Measurements from ENCODE around the gene SPOCK1. TPM values are rescaled to one million over a fixed set of nuclear protein-coding genes. Genes with fewer than 3 reads are reported as not detected.

SPOCK1 gene
- total RNA-seq, 1 experiment from 2014 or later: 0.27 TPM

DNA sequence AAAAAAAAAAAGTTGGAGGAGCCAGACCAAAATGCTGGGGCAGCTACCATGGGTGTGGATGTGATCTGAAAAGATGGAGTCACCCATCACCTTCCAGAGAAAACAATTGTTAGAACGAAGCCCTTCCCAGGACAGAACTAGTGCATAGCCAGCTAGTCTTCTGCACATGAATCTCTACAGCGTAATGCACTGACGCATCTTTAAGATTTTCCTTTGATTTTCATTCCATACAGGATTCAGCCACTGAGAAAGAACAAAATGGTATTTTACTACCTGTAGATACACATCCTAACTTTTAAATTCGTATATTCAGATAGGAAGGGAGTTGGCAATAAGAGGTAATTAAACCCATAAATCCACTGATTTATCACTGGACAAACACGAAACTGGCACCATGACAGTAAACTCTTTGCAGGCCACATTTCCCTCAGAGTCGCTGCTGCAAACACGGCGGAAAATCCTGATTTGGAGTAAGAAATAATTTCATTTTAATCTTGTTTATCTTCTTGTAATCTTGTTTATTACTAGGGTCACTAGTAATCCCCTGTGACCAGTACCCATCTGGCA lies 206.6 kb downstream of the SPOCK1 start (continued):
- TF ChIP-seq FOSL1 (IDR thresholded peaks at IDR 0.05; ENCODE audit: low read depth): no peak

DNA sequence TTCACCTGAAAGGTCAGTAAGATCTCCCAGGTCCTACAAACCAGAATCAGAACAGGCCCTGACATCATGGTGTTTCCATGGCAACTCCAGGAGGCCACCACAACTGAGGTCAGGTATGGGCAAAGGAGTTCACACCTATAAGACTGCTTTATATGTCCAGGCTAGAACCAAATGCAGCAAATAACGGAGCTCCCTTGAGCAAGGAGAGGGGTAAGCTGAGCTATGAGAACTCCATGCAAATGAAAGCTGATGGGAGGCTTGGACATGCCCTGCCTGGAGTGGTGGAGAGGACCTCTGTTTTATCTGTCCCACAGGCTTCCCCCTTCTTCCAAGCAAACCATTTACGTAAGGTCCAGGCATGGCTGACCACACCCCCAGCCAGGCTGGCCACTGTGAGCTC lies 207.7 kb downstream of the SPOCK1 start:
- Histone ChIP-seq H4K20me1 (ENCODE audit: insufficient read depth) (no peaks in the 10 kb centered on the region), H3K9me3 (ENCODE audit: control insufficient read depth in 1 of 2, insufficient read depth in 1 of 2, low read depth in 1 of 2, low read length in 2 of 2) (no peaks in the 10 kb centered on the region), H3K4me2 (ENCODE audit: low read length) (no peak overlapping the region), H3K27ac (ENCODE audit: low read depth, low read length) (no peak overlapping the region), H3K4me1 (ENCODE audit: control insufficient read depth in 1 of 2, insufficient read depth in 2 of 2, low read length in 2 of 2) (no peaks in the 10 kb centered on the region), H3K27me3 (ENCODE audit: insufficient read depth, low read length) (peaks cover 36% of the 10 kb centered on the region), H2AFZ (ENCODE audit: low read depth, low read length, poor library complexity, severe bottlenecking) (no peak overlapping the region), H3K9me2 (ENCODE audit: insufficient read depth) (no peaks in the 10 kb centered on the region), H3K36me3 (ENCODE audit: control insufficient read depth in 1 of 2, insufficient read depth in 2 of 2, low read length in 2 of 2) (no peaks in the 10 kb centered on the region), H3K4me3 (replicated peaks in 1 of 2; ENCODE audit: low read depth in 1 of 2, low read length in 2 of 2) (no peak overlapping the region), H3K9ac (ENCODE audit: low read length) (no peak overlapping the region), H3K79me2 (ENCODE audit: insufficient read depth, low read length) (no peaks in the 10 kb centered on the region)
- TF ChIP-seq, protein P1, sequence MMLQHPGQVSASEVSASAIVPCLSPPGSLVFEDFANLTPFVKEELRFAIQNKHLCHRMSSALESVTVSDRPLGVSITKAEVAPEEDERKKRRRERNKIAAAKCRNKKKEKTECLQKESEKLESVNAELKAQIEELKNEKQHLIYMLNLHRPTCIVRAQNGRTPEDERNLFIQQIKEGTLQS (IDR thresholded peaks at IDR 0.05): no peak
- POLR2A ChIA-PET: no interaction called here
- intact Hi-C loops (cut with micrococcal nuclease): no loop called here
- ATAC-seq (no peak), DNase-seq (ENCODE audit: low read depth, low spot score) (no peak)
- RAD21 ChIA-PET (ENCODE audit: low non-redundant PET in 1 of 2, low total read pairs in 2 of 2, uncharacterized antibody in 2 of 2, unreplicated experiment in 2 of 2): no interaction called here
- BruUV-seq (replicated peaks): no TSS peak
- CTCF ChIA-PET: no interaction called here

DNA sequence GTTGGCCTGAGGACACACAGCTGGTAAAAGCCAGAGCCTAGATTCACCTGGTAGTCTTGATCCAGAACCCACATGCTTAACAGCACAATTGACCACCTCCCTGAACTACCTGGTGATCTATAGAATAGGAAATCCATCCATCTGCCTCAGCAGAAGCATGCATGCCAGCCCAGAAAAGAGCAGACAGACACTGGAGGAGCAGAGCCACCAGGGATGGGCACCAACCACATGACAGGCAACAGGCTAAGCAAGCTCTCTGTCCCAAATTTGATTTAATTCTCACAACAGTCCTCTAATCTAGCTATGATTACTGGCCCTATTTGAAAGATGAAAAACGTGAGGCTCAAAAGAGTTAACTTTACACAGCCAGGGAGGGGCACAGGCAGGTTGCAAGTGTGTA lies 208.1 kb downstream of the SPOCK1 start:
- H3K4me3 ChIP-seq (replicated peaks in 1 of 2; ENCODE audit: low read depth in 1 of 2, low read length in 2 of 2): no peak overlapping the region
- BruUV-seq (replicated peaks): no TSS peak
- ChIA-PET CTCF (no interaction called here), RAD21 (ENCODE audit: low non-redundant PET in 1 of 2, low total read pairs in 2 of 2, uncharacterized antibody in 2 of 2, unreplicated experiment in 2 of 2) (no interaction called here), POLR2A (no interaction called here)
- no peaks in the 10 kb centered on the region for H3K9me2 ChIP-seq (ENCODE audit: insufficient read depth)
- no peaks in the 10 kb centered on the region for H3K79me2 ChIP-seq (ENCODE audit: insufficient read depth, low read length)
- no peak overlapping the region for H2AFZ ChIP-seq (ENCODE audit: low read depth, low read length, poor library complexity, severe bottlenecking)
- no peak overlapping the region for H3K27ac ChIP-seq (ENCODE audit: low read depth, low read length)
- H3K4me2 ChIP-seq (ENCODE audit: low read length): no peak overlapping the region
- peaks cover 39% of the 10 kb centered on the region for H3K27me3 ChIP-seq (ENCODE audit: insufficient read depth, low read length)
- no peaks in the 10 kb centered on the region for H4K20me1 ChIP-seq (ENCODE audit: insufficient read depth)
- no peaks in the 10 kb centered on the region for H3K36me3 ChIP-seq (ENCODE audit: control insufficient read depth in 1 of 2, insufficient read depth in 2 of 2, low read length in 2 of 2)
- H3K4me1 ChIP-seq (ENCODE audit: control insufficient read depth in 1 of 2, insufficient read depth in 2 of 2, low read length in 2 of 2): no peaks in the 10 kb centered on the region
- ATAC-seq: no peak
- TF ChIP-seq JUND (IDR thresholded peaks at IDR 0.05) (no peak), RAD21 (IDR thresholded peaks at IDR 0.05; ENCODE audit: low read depth) (no peak), ZNF274 (IDR thresholded peaks at IDR 0.05; ENCODE audit: low read depth, low read length) (no peak), POLR2AphosphoS5 (IDR thresholded peaks at IDR 0.05; ENCODE audit: low read depth, low read length) (no peak), YY1 (IDR thresholded peaks at IDR 0.05; ENCODE audit: extremely low read depth, insufficient replicate concordance, low read depth, low read length) (no peak)
- TF ChIP-seq, protein P2, sequence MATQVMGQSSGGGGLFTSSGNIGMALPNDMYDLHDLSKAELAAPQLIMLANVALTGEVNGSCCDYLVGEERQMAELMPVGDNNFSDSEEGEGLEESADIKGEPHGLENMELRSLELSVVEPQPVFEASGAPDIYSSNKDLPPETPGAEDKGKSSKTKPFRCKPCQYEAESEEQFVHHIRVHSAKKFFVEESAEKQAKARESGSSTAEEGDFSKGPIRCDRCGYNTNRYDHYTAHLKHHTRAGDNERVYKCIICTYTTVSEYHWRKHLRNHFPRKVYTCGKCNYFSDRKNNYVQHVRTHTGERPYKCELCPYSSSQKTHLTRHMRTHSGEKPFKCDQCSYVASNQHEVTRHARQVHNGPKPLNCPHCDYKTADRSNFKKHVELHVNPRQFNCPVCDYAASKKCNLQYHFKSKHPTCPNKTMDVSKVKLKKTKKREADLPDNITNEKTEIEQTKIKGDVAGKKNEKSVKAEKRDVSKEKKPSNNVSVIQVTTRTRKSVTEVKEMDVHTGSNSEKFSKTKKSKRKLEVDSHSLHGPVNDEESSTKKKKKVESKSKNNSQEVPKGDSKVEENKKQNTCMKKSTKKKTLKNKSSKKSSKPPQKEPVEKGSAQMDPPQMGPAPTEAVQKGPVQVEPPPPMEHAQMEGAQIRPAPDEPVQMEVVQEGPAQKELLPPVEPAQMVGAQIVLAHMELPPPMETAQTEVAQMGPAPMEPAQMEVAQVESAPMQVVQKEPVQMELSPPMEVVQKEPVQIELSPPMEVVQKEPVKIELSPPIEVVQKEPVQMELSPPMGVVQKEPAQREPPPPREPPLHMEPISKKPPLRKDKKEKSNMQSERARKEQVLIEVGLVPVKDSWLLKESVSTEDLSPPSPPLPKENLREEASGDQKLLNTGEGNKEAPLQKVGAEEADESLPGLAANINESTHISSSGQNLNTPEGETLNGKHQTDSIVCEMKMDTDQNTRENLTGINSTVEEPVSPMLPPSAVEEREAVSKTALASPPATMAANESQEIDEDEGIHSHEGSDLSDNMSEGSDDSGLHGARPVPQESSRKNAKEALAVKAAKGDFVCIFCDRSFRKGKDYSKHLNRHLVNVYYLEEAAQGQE (IDR thresholded peaks at IDR 0.05; ENCODE audit: low read depth): no peak
- intact Hi-C loops (cut with micrococcal nuclease): no loop called here
- no peak overlapping the region for H3K9ac ChIP-seq (ENCODE audit: low read length)
- DNase-seq (ENCODE audit: low read depth, low spot score): no peak
- H3K9me3 ChIP-seq (ENCODE audit: control insufficient read depth in 1 of 2, insufficient read depth in 1 of 2, low read depth in 1 of 2, low read length in 2 of 2): no peaks in the 10 kb centered on the region

Measured in HCT116 (cell line).